ENCODE measurements around the gene CDT1.

DNA sequence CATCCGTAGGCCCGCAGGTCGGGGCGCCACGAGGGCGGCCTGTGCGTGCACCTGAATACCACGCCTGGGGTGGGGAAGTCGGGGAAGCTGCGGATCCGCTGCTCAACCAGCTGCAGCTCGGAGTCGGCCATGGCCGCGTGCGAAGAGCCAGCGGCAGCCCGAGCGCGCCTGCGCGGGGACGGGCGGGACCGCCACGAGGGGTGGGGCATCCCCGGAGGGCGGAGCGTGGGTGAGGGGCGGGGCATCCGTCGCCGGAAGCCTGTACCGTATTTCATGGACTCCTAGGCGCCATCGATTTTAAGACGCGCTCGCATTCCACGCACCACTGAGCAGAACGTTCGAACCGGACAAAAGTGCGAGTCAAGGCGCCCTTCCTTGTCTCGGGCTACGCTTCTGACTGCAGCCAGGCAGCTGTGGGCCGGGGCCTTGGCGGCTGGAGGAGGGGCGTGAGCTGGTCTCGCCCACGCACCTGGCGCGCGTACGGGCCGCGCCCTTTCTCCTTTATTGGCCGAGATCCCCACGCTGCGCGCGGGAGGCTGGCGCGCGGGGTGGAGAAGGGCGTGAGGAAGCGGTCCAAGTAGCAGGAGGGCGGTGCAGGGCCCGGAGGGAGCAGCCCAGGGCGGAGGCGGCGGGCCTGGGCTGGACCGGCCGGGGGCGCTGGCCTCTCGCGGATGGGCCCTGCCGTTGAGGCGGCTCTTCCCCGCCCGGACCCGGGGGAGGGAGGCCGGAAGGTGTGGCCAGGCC, 8.4 kb downstream of the CDT1 start, which contains the start of gene APRT:
- TF ChIP-seq SUZ12 (IDR thresholded peaks at IDR 0.05; ENCODE audit: extremely low read depth, insufficient read depth, insufficient read length) (no peak), ZNF274 (IDR thresholded peaks at IDR 0.05; ENCODE audit: low read depth, low read length) (no peak)

Measured in NT2/D1 (cell line).